HepG2 (cell line): Measurements from ENCODE around the gene TAMALIN. TPM values are rescaled to one million over a fixed set of nuclear protein-coding genes. Genes with fewer than 3 reads are reported as not detected.

Experiments used
- ATAC-seq: fragments of 200-7000 bp; cut with Tn5 transposase; 3 replicates; pipeline ENCODE4 v1.9.1; 2020; ENCODE audit warnings: mild to moderate bottlenecking, moderate library complexity
- BruUV-seq: library from RNA; stranded (reverse); fragments of 400-500 nt; replicated peaks from 2 replicates; lab custom pipeline; 2021; lab: Mats Ljungman, UMichigan
- CTCF ChIA-PET: fragments of 300-600 bp; formaldehyde crosslinking; extraction: SDS; loops from one replicate; lab custom pipeline; 2021; ENCODE audit warnings: low total read pairs, inconsistent platforms, low intra/inter-chr PET ratio; lab: Yijun Ruan, JAX
- POLR2A ChIA-PET: fragments of 350-600 bp; sonication (Branson Sonifier 250); formaldehyde crosslinking; loops from one replicate; lab custom pipeline; 2020; ENCODE audit warnings: antibody characterized with exemption, inconsistent platforms; lab: Yijun Ruan, JAX
- DNase-seq: peaks from one replicate; pipeline ENCODE4 v3.0.0-alpha.2; 2015; ENCODE audit warnings: low spot score
- FAIRE-seq: peaks from 3 replicates; lab custom pipeline; 2011; peaks lifted over from hg19 to GRCh38; lab: Jason Lieb, UNC
- H2AFZ ChIP-seq: one replicate; pipeline ENCODE4 v1.6.1; 2011; ENCODE audit warnings: low read length, inconsistent platforms
- H3K27ac ChIP-seq: fragments of 300-600 bp; 3 replicates; pipeline ENCODE4 v1.8.0; 2011; ENCODE audit warnings: mixed run types, mild to moderate bottlenecking, mixed read lengths, low read length, inconsistent platforms; ENCODE audit not compliant: insufficient read depth; ENCODE audit errors: extremely low read length
- H3K27me3 ChIP-seq, 2 experiments: fragments of 200-600 bp in 1 of 2; 2 replicates in 1 of 2; 3 replicates in 1 of 2; pipeline versions ENCODE4 v1.6.0 to v1.8.0; 2011; ENCODE audit warnings: low read length in 2 of 2, mild to moderate bottlenecking in 2 of 2, moderate library complexity in 2 of 2, inconsistent platforms in 1 of 2; ENCODE audit not compliant: insufficient read depth in 2 of 2, control insufficient read depth in 1 of 2
- H3K36me3 ChIP-seq, 2 experiments: fragments of 200-600 bp in 1 of 2; replicated peaks in 1 of 2; 2 replicates in 1 of 2; 3 replicates in 1 of 2; pipeline versions ENCODE4 v1.5.1 to v1.8.0; 2011; ENCODE audit warnings: low read length in 2 of 2, inconsistent platforms in 1 of 2; ENCODE audit not compliant: insufficient read depth in 2 of 2, control insufficient read depth in 1 of 2
- H3K4me1 ChIP-seq: 2 replicates; pipeline ENCODE4 v1.5.1; 2012; ENCODE audit warnings: low read length, inconsistent platforms; ENCODE audit not compliant: insufficient read depth
- H3K4me2 ChIP-seq: 2 replicates; pipeline ENCODE4 v1.6.0; 2011; ENCODE audit warnings: low read depth, low read length, inconsistent platforms
- H3K4me3 ChIP-seq, 3 experiments: fragments of 200-600 bp in 1 of 3; sonication (generic), shearing (Covaris generic) in 1 of 3; replicated peaks in 1 of 3; 2 replicates each; pipeline ENCODE4 v1.5.1; 2011 to 2016; ENCODE audit warnings: low read length in 3 of 3, inconsistent platforms in 2 of 3, low read depth in 2 of 3, mild to moderate bottlenecking in 2 of 3, control low read depth in 1 of 3, mixed read lengths in 1 of 3; ENCODE audit not compliant: insufficient read depth in 1 of 3
- H3K79me2 ChIP-seq: one replicate; pipeline ENCODE4 v1.6.1; 2011; ENCODE audit warnings: low read length, inconsistent platforms; ENCODE audit not compliant: insufficient read depth
- H3K9ac ChIP-seq: 2 replicates; pipeline ENCODE4 v1.6.0; 2011; ENCODE audit warnings: mild to moderate bottlenecking, low read depth, low read length, inconsistent platforms; ENCODE audit not compliant: insufficient read depth
- H3K9me3 ChIP-seq: 2 replicates; pipeline ENCODE4 v1.5.1; 2012; ENCODE audit warnings: mild to moderate bottlenecking, low read length
- H4K20me1 ChIP-seq: 2 replicates; pipeline ENCODE4 v1.6.0; 2011; ENCODE audit warnings: inconsistent platforms, mild to moderate bottlenecking, low read length, moderate library complexity; ENCODE audit not compliant: insufficient read depth
- FOSL2 ChIP-seq: sonication (generic); formaldehyde crosslinking; IDR thresholded peaks from 2 replicates; pipeline ENCODE4 v1.4.0; 2020; ENCODE audit warnings: missing genetic modification reagents
- HIC2 ChIP-seq: sonication (generic); formaldehyde crosslinking; IDR thresholded peaks from 2 replicates; pipeline ENCODE4 v1.9.0; 2022; ENCODE audit warnings: low read depth, missing genetic modification reagents
- HMGXB4 ChIP-seq, 2 experiments: sonication (generic) in 1 of 2; formaldehyde crosslinking in 1 of 2; IDR thresholded peaks; 2 replicates each; pipeline versions ENCODE4 v1.4.0 to v1.6.1; 2018 to 2020; ENCODE audit warnings: missing genetic modification reagents in 2 of 2, borderline replicate concordance in 1 of 2, low read depth in 1 of 2, mild to moderate bottlenecking in 1 of 2, missing biosample characterization in 1 of 2
- HNF1A ChIP-seq, 2 experiments: sonication (generic) in 1 of 2; formaldehyde crosslinking in 1 of 2; IDR thresholded peaks; 2 replicates each; pipeline versions ENCODE4 v1.4.0 to v1.6.1; 2016 to 2020; ENCODE audit warnings: borderline replicate concordance in 1 of 2, low read depth in 1 of 2, mild to moderate bottlenecking in 1 of 2, missing genetic modification reagents in 1 of 2
- KLF16 ChIP-seq, 2 experiments: sonication (generic) in 1 of 2; formaldehyde crosslinking in 1 of 2; IDR thresholded peaks; 2 replicates each; pipeline versions ENCODE4 v1.6.1 to v1.8.0; 2016 to 2023; ENCODE audit warnings: missing genetic modification reagents in 2 of 2, missing compliant biosample characterization in 1 of 2
- NFIB ChIP-seq: sonication (generic); formaldehyde crosslinking; IDR thresholded peaks from 2 replicates; pipeline ENCODE4 v1.9.0; 2021; ENCODE audit warnings: missing genetic modification reagents, mild to moderate bottlenecking, borderline replicate concordance
- TAF15 ChIP-seq: fragments of 200-400 bp; formaldehyde crosslinking; IDR thresholded peaks from one replicate; pipeline ENCODE4 v1.6.1; 2018; ENCODE audit warnings: mild to moderate bottlenecking, low read depth, low read length; ENCODE audit not compliant: poor library complexity, severe bottlenecking
- TFDP2 ChIP-seq: sonication (generic); formaldehyde crosslinking; IDR thresholded peaks from 2 replicates; pipeline ENCODE4 v1.4.0; 2020; ENCODE audit warnings: missing genetic modification reagents
- ZFP36L1 ChIP-seq: sonication (generic); formaldehyde crosslinking; IDR thresholded peaks from 2 replicates; pipeline ENCODE4 v1.8.0; 2022; ENCODE audit warnings: mild to moderate bottlenecking, missing genetic modification reagents, moderate library complexity
- ZNF451 ChIP-seq: sonication (generic); formaldehyde crosslinking; IDR thresholded peaks from 2 replicates; pipeline ENCODE4 v1.5.0; 2020; ENCODE audit warnings: mild to moderate bottlenecking, missing genetic modification reagents
- ZNF513 ChIP-seq: sonication (generic); formaldehyde crosslinking; conservative IDR thresholded peaks from 2 replicates; pipeline ENCODE4 v1.5.0; 2020; ENCODE audit warnings: missing genetic modification reagents
- WGBS: methylation state at CpG from one replicate; pipeline ENCODE4 v1.1.6; 2017; ENCODE audit warnings: low lambda C conversion rate; 5-methylcytosine and 5-hydroxymethylcytosine counted together
- in situ Hi-C: cut with HindIII; loops from 2 replicates; pipeline ENCODE4 v1.10.0; 2017; ENCODE audit warnings: low pct_unique_long_range_greater_than_20kb; ENCODE audit not compliant: extremely low pct_ligation_motif_present
- intact Hi-C: fragments of 100-400 bp; cut with micrococcal nuclease; formaldehyde crosslinking; loops from one replicate; pipeline ENCODE4 v1.10.0; 2022; ENCODE audit not compliant: unreplicated experiment
- polyA plus RNA-seq, 8 experiments: library from polyadenylated mRNA; depleted of rRNA in 3 of 8; stranded (reverse) in 7 of 8; unstranded in 1 of 8; fragments of >200 nt; fragmentation: Illumina TruSeq in 4 of 8; extraction: Trizol in 4 of 8; gene quantifications; 2 replicates each; pipeline versions ENCODE4 v1.2.1 to v1.2.3, GENCODE V29; 2011 to 2016; ENCODE audit warnings: low read depth in 4 of 8, missing spikeins in 1 of 8, mixed read lengths in 1 of 8; ENCODE audit not compliant: insufficient read depth in 1 of 8
- total RNA-seq, 5 experiments: library from RNA; depleted of rRNA; stranded (reverse); fragments of >200 nt; fragmentation: Illumina TruSeq; extraction: Trizol; gene quantifications; 2 replicates each; pipeline ENCODE4 v1.2.3, GENCODE V29; 2016; ENCODE audit warnings: low read depth in 1 of 5

TAMALIN gene
- total and polyA plus RNA-seq, 2 of the 13 experiments (the other 11 are each of a cell fraction or from before 2014, with no cell fraction given), result 2.9 to 10.9 TPM

GRCh38 chr12:52037248-52037861 is 30.6 kb downstream of the TAMALIN start:
- intact Hi-C loops, result loop anchor here (2.0 kb wide), 1 partner anchor 13 kb away; the partner anchor contains the start of gene NR4A1
- ATAC-seq, result no peak
- no peak for TF ChIP-seq ZNF451 (CRISPR knock-in tag)
- TF ChIP-seq ZNF513 (CRISPR knock-in tag), result no peak
- no peak for TF ChIP-seq HNF1A (IDR thresholded peaks at IDR 0.05; ENCODE audit: low read depth)
- TF ChIP-seq HNF1A (CRISPR knock-in tag; IDR thresholded peaks at IDR 0.05; ENCODE audit: borderline replicate concordance), result no peak
- TF ChIP-seq ZFP36L1 (CRISPR knock-in tag), result no peak
- TF ChIP-seq HMGXB4 (CRISPR knock-in tag; IDR thresholded peaks at IDR 0.05; ENCODE audit: borderline replicate concordance in 1 of 2, low read depth in 1 of 2), result no peak
- no peak for TF ChIP-seq KLF16 (CRISPR knock-in tag; IDR thresholded peaks at IDR 0.05)
- no peak for TF ChIP-seq NFIB
- no peak for TF ChIP-seq HIC2 (CRISPR knock-in tag)
- TF ChIP-seq TAF15, result no peak
- TF ChIP-seq FOSL2 (CRISPR knock-in tag), result no peak
- no peak for TF ChIP-seq TFDP2 (CRISPR knock-in tag)

More at GRCh38 chr12:52037248-52037861, 30.6 kb downstream of the TAMALIN start:
- DNase-seq (no peak), FAIRE-seq (no peak)
- H3K79me2 ChIP-seq, result no peaks in the 10 kb centered on the region
- peak overlapping the region; percentile 78 for H3K9ac ChIP-seq
- H3K27me3 ChIP-seq, result peaks cover 3 to 46% of the 10 kb centered on the region in 2 experiments; a peak in 4 of 5 replicates
- no peaks in the 10 kb centered on the region for H3K9me3 ChIP-seq
- in situ Hi-C loops, result no loop called here
- peak overlapping the region; percentile 81 for H3K4me2 ChIP-seq
- no TSS peak for BruUV-seq
- POLR2A ChIA-PET, result interaction anchor here (1.8 kb wide), 1 partner anchor 14 kb away, joined by 14 read pairs; the partner anchor contains the start of gene NR4A1
- peaks cover 66% of the 10 kb centered on the region for H3K4me1 ChIP-seq
- peak overlapping the region; percentile 62 to 75 (median 64) for H3K4me3 ChIP-seq
- no peaks in the 10 kb centered on the region for H4K20me1 ChIP-seq
- CTCF ChIA-PET, result interaction anchor here (1.2 kb wide), 1 partner anchor 11 kb away, joined by 4 read pairs; no protein-coding TSS in a partner anchor
- H3K36me3 ChIP-seq, result no peaks in the 10 kb centered on the region
- no peak overlapping the region for H3K27ac ChIP-seq
- 3% methylated on average over 12 of the region's 59 CpGs for WGBS
- no peak overlapping the region for H2AFZ ChIP-seq
